ENCODE results near the gene SYCE3.

Gene SYCE3

GRCh38 chr22:50581031-50581949 lies 18.6 kb upstream of the SYCE3 start:
- Histone ChIP-seq H3K4me1 (ENCODE audit: control insufficient read depth, insufficient read depth, low read length) (peaks cover 3% of the 10 kb centered on the region; the same call in 1 of the 2 replicates), H3K9me3 (ENCODE audit: control insufficient read depth, insufficient read depth, low read depth, low read length) (no peaks in the 10 kb centered on the region), H3K4me3 (ENCODE audit: low read depth, low read length) (peak overlapping the region; percentile 80), H3K36me3 (ENCODE audit: control insufficient read depth in 2 of 2, insufficient read depth in 1 of 2, low read length in 2 of 2) (peaks cover 25 to 61% of the 10 kb centered on the region in 2 experiments), H3K27ac (ENCODE audit: extremely low read depth, low read depth, low read length) (peak overlapping the region; percentile 99; the same call in 1 of the 2 replicates)
- CTCF ChIA-PET = interaction anchor here (0.6 to 1.5 kb wide), 4 partner anchors 18 to 119 kb away, joined by 3 to 11 read pairs (median 4); partner anchors contain the start of genes SCO2 and SYCE3
- POLR2A ChIA-PET = interaction anchor here (0.6 to 3.2 kb wide), 5 partner anchors 9 to 56 kb away, joined by 3 to 22 read pairs (median 15); partner anchors contain the start of genes SCO2 and SYCE3
- TF ChIP-seq ZNF518A (tag by site-specific recombination; conservative IDR thresholded peaks at IDR 0.05; ENCODE audit: low read depth) (no peak), ZNF416 (tag by site-specific recombination; IDR thresholded peaks at IDR 0.05) (no peak), ZNF10 (tag by site-specific recombination; IDR thresholded peaks at IDR 0.05) (no peak), ZNF670 (tag by site-specific recombination; IDR thresholded peaks at IDR 0.05; ENCODE audit: low read depth) (no peak), ZNF266 (tag by site-specific recombination; IDR thresholded peaks at IDR 0.05; ENCODE audit: low read depth) (no peak), ZXDB (tag by site-specific recombination; IDR thresholded peaks at IDR 0.05) (no peak), ZSCAN16 (tag by site-specific recombination; IDR thresholded peaks at IDR 0.05) (no peak), ZNF544 (tag by site-specific recombination; IDR thresholded peaks at IDR 0.05) (no peak), ZNF548 (tag by site-specific recombination; IDR thresholded peaks at IDR 0.05) (no peak), ZFHX2 (tag by site-specific recombination; conservative IDR thresholded peaks at IDR 0.05) (peak; percentile 75), ZNF324 (tag by site-specific recombination; IDR thresholded peaks at IDR 0.05) (no peak), ZBTB17 (tag by site-specific recombination; IDR thresholded peaks at IDR 0.05) (no peak), SP3 (tag by site-specific recombination; IDR thresholded peaks at IDR 0.05) (no peak), ZNF394 (tag by site-specific recombination; IDR thresholded peaks at IDR 0.05; ENCODE audit: borderline replicate concordance) (no peak), ZNF658 (tag by site-specific recombination; IDR thresholded peaks at IDR 0.05) (no peak), MYNN (tag by site-specific recombination; IDR thresholded peaks at IDR 0.05; ENCODE audit: borderline replicate concordance) (no peak), ZNF510 (tag by site-specific recombination; IDR thresholded peaks at IDR 0.05; ENCODE audit: insufficient replicate concordance) (no peak), ZBTB48 (tag by site-specific recombination; IDR thresholded peaks at IDR 0.05) (no peak), GLIS1 (tag by site-specific recombination; IDR thresholded peaks at IDR 0.05) (0 out of 2 replicates have a peak, but pooled peaks have one; percentile 23), ZNF777 (tag by site-specific recombination; IDR thresholded peaks at IDR 0.05; ENCODE audit: borderline replicate concordance) (no peak), YY2 (tag by site-specific recombination; IDR thresholded peaks at IDR 0.05) (peak; percentile 58; the same call in 1 of the 2 replicates), BCL6B (tag by site-specific recombination; IDR thresholded peaks at IDR 0.05) (no peak), ZNF596 (tag by site-specific recombination; IDR thresholded peaks at IDR 0.05) (no peak), ZNF274 (IDR thresholded peaks at IDR 0.05; ENCODE audit: low read length) (no peak), ZNF274 (tag by site-specific recombination; IDR thresholded peaks at IDR 0.05; ENCODE audit: borderline replicate concordance) (no peak)
- TF ChIP-seq, protein P1, sequence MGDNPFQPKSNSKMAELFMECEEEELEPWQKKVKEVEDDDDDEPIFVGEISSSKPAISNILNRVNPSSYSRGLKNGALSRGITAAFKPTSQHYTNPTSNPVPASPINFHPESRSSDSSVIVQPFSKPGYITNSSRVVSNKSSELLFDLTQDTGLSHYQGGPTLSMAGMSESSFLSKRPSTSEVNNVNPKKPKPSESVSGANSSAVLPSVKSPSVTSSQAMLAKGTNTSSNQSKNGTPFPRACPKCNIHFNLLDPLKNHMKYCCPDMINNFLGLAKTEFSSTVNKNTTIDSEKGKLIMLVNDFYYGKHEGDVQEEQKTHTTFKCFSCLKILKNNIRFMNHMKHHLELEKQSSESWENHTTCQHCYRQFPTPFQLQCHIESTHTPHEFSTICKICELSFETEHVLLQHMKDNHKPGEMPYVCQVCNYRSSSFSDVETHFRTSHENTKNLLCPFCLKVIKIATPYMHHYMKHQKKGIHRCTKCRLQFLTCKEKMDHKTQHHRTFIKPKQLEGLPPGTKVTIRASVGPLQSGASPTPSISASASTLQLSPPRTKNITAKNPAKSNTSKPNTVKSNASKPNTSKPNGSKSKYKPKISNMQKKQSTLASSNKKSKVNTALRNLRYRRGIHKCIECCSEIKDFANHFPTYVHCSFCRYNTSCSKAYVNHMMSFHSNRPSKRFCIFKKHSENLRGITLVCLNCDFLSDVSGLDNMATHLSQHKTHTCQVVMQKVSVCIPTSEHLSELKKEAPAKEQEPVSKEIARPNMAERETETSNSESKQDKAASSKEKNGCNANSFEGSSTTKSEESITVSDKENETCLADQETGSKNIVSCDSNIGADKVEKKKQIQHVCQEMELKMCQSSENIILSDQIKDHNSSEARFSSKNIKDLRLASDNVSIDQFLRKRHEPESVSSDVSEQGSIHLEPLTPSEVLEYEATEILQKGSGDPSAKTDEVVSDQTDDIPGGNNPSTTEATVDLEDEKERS (tag by site-specific recombination; IDR thresholded peaks at IDR 0.05) = no peak
- TF ChIP-seq, protein P2, sequence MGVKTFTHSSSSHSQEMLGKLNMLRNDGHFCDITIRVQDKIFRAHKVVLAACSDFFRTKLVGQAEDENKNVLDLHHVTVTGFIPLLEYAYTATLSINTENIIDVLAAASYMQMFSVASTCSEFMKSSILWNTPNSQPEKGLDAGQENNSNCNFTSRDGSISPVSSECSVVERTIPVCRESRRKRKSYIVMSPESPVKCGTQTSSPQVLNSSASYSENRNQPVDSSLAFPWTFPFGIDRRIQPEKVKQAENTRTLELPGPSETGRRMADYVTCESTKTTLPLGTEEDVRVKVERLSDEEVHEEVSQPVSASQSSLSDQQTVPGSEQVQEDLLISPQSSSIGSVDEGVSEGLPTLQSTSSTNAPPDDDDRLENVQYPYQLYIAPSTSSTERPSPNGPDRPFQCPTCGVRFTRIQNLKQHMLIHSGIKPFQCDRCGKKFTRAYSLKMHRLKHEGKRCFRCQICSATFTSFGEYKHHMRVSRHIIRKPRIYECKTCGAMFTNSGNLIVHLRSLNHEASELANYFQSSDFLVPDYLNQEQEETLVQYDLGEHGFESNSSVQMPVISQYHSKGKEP (tag by site-specific recombination; IDR thresholded peaks at IDR 0.05) = no peak
